ENCODE measurements around the gene CRHR1. TPM values are rescaled to one million over a fixed set of nuclear protein-coding genes. Genes with fewer than 3 reads are reported as not detected.
A peak's percentile ranks its signal among the peaks of the same experiment; 100 is the strongest.

Gene CRHR1
- total RNA-seq, 2 experiments from 2014 or later, result not detected

DNA sequence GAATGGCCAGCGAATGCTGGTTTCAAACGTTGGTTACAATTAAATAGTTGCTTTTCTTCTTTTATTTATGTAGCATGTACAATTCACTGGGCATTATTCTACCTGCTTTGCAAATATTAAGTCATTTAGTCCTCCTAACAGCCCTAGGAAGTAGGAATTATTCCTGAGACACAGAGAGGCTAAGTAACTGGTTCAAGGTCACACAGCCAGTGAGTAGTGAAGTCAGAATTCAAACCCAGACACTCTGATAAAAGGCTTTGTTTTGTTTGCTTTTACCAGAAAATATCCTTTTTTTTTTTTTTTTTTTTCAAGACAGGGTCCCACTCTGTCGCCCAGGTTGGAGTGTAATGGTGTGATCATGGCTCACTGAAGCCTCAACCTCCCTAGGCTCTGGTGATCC lies 2.2 kb downstream of the CRHR1 start:
- intact Hi-C loops (cut with DNase I, micrococcal nuclease), result no loop called here
- Mint-ChIP-seq H3K4me3 (peak overlapping the region; percentile 54), H3K4me1 (ENCODE audit: low read depth) (peaks cover 9% of the 10 kb centered on the region), H3K36me3 (ENCODE audit: low read depth) (no peaks in the 10 kb centered on the region), H3K27me3 (peaks cover 79% of the 10 kb centered on the region), H3K27ac (no peak overlapping the region), H3K9me3 (no peaks in the 10 kb centered on the region)
- H3K4me1 ChIP-seq (ENCODE audit: insufficient read depth, low read length), result peaks cover 20% of the 10 kb centered on the region
- H3K4me3 ChIP-seq (ENCODE audit: low read length), result no peak overlapping the region
- H3K27me3 ChIP-seq (ENCODE audit: control insufficient read depth in 1 of 2, insufficient read depth in 2 of 2, low read length in 2 of 2), result peaks cover 48 to 83% of the 10 kb centered on the region in 2 experiments
- H3K27ac ChIP-seq (ENCODE audit: low read depth in 1 of 2, low read length in 2 of 2), result no peak overlapping the region
- DNase-seq (no peak), ATAC-seq (ENCODE audit: poor library complexity) (no peak)
- no peak for TF ChIP-seq CTCF (IDR thresholded peaks at IDR 0.05)
- ChIA-PET POLR2A (no interaction called here), CTCF (interaction anchor here (1.1 kb wide), 1 partner anchor 146 kb away, joined by 3 read pairs; no protein-coding TSS in a partner anchor)
- no peaks in the 10 kb centered on the region for H3K36me3 ChIP-seq (ENCODE audit: insufficient read depth, low read length)
- H3K9me3 ChIP-seq (ENCODE audit: control insufficient read depth in 1 of 2, insufficient read depth in 1 of 2, low read length in 2 of 2), result peaks cover 0 to 5% of the 10 kb centered on the region in 2 experiments

- DNase-seq (no peak), ATAC-seq (ENCODE audit: poor library complexity) (no peak)
- ChIA-PET POLR2A (no interaction called here), CTCF (interaction anchor here (1.1 kb wide), 1 partner anchor 147 kb away, joined by 3 read pairs; no protein-coding TSS in a partner anchor)
- intact Hi-C loops (cut with DNase I, micrococcal nuclease), result no loop called here
- peak overlapping the region; percentile 31 for H3K4me3 Mint-ChIP-seq
- H3K9me3 Mint-ChIP-seq, result no peaks in the 10 kb centered on the region
- peaks cover 7% of the 10 kb centered on the region for H3K4me1 Mint-ChIP-seq (ENCODE audit: low read depth)
- H3K36me3 Mint-ChIP-seq (ENCODE audit: low read depth), result no peaks in the 10 kb centered on the region
- Histone ChIP-seq H3K4me3 (ENCODE audit: low read length) (no peak overlapping the region), H3K27me3 (ENCODE audit: control insufficient read depth in 1 of 2, insufficient read depth in 2 of 2, low read length in 2 of 2) (peaks cover 43 to 78% of the 10 kb centered on the region in 2 experiments), H3K27ac (ENCODE audit: low read depth in 1 of 2, low read length in 2 of 2) (no peak overlapping the region), H3K36me3 (ENCODE audit: insufficient read depth, low read length) (no peaks in the 10 kb centered on the region), H3K4me1 (ENCODE audit: insufficient read depth, low read length) (peaks cover 20% of the 10 kb centered on the region), H3K9me3 (ENCODE audit: control insufficient read depth in 1 of 2, insufficient read depth in 1 of 2, low read length in 2 of 2) (peaks cover 0 to 5% of the 10 kb centered on the region in 2 experiments)
- peaks cover 74% of the 10 kb centered on the region for H3K27me3 Mint-ChIP-seq
- TF ChIP-seq CTCF (IDR thresholded peaks at IDR 0.05), result no peak
- H3K27ac Mint-ChIP-seq, result no peak overlapping the region
Observed at GRCh38 chr17:45787044-45787443, 2.9 kb downstream of the CRHR1 start.

GRCh38 chr17:45787656-45788055 lies 3.5 kb downstream of the CRHR1 start:
- TF ChIP-seq CTCF (IDR thresholded peaks at IDR 0.05), result no peak

More at GRCh38 chr17:45787656-45788055, 3.5 kb downstream of the CRHR1 start:
- Mint-ChIP-seq H3K4me3 (no peak overlapping the region), H3K27me3 (peaks cover 75% of the 10 kb centered on the region), H3K4me1 (ENCODE audit: low read depth) (peaks cover 5% of the 10 kb centered on the region), H3K9me3 (no peaks in the 10 kb centered on the region), H3K27ac (no peak overlapping the region), H3K36me3 (ENCODE audit: low read depth) (no peaks in the 10 kb centered on the region)
- ATAC-seq (ENCODE audit: poor library complexity), result no peak
- no peak for DNase-seq
- Histone ChIP-seq H3K9me3 (ENCODE audit: control insufficient read depth in 1 of 2, insufficient read depth in 1 of 2, low read length in 2 of 2) (peaks cover 0 to 5% of the 10 kb centered on the region in 2 experiments), H3K36me3 (ENCODE audit: insufficient read depth, low read length) (no peaks in the 10 kb centered on the region), H3K4me3 (ENCODE audit: low read length) (no peak overlapping the region), H3K27ac (ENCODE audit: low read depth in 1 of 2, low read length in 2 of 2) (no peak overlapping the region), H3K27me3 (ENCODE audit: control insufficient read depth in 1 of 2, insufficient read depth in 2 of 2, low read length in 2 of 2) (peaks cover 41 to 75% of the 10 kb centered on the region in 2 experiments), H3K4me1 (ENCODE audit: insufficient read depth, low read length) (peaks cover 20% of the 10 kb centered on the region)
- ChIA-PET CTCF (no interaction called here), POLR2A (no interaction called here)
- intact Hi-C loops (cut with DNase I, micrococcal nuclease), result no loop called here

Measured in CD4-positive, alpha-beta T cell (primary cell).